Measurements from ENCODE around the gene KRTAP1-4. TPM values are rescaled to one million over a fixed set of nuclear protein-coding genes. Genes with fewer than 3 reads are reported as not detected.
A peak's percentile ranks its signal among the peaks of the same experiment; 100 is the strongest.
"Not testable (repeated sequence)": the region's sequence is repeated elsewhere in the genome, so short reads cannot be mapped to it uniquely, and the experiment has no call there.

The KRTAP1-4 gene
- polyA plus RNA-seq, 12 donors = not detected

GRCh38 chr17:41004397-41004796 is 25.6 kb downstream of the KRTAP1-4 start:
- DNase-seq = no peak

DNA sequence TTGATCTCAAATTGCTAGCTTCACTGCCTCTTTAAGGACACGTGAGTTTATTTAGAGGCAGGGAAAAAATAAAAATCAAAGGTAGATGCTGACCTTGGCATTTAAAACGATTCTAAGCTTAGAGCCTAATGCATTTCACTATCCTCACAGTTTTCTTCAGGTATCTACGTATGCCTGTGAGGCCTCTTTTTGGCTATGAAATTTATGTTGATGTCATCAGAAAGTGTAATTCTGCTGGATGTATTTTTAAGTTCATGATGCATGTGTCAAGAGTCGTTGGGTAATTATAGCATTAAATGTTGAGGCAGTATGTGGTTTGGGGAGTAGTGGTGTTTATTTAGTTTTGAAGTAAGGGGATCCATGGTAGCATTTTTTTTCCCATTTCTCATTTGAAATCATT is 26.1 kb downstream of the KRTAP1-4 start:
- no peak for DNase-seq

DNA sequence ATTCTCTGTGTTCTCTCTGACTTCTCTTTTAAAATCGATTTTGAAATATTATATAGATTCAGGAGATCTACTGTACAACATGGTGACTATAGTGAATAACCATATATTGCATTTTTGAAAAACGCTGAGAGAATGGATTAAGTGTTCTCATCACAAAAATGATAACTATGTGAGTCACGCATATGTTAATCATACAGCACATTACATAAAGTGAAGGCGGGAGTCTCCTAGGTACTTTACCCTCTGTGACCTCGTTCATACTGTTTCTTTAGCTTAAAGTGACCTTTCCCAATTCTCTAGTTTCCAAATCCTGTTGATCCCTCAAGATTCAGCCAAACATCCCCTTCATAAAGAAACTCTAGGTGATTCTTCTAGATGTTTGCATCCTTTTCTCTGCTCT is 27.2 kb downstream of the KRTAP1-4 start:
- no peak for DNase-seq

GRCh38 chr17:41001795-41002194 is 28.2 kb downstream of the KRTAP1-4 start:
- no peak for DNase-seq

GRCh38 chr17:40999563-40999962 is 30.4 kb downstream of the KRTAP1-4 start, which contains the start of gene KRTAP3-2:
TSS of gene KRTAP3-2 (minus strand) at chr17:40999906. CDS start at chr17:40999853, 53 bp downstream.
- DNase-seq = not testable (repeated sequence)

GRCh38 chr17:40997361-40997760 is 32.6 kb downstream of the KRTAP1-4 start:
- no peak for DNase-seq

GRCh38 chr17:40996829-40997228 is 33.2 kb downstream of the KRTAP1-4 start:
- no peak for DNase-seq

- DNase-seq = no peak
These were observed 34.9 kb downstream of the KRTAP1-4 start for GRCh38 chr17:40995116-40995515.

DNA sequence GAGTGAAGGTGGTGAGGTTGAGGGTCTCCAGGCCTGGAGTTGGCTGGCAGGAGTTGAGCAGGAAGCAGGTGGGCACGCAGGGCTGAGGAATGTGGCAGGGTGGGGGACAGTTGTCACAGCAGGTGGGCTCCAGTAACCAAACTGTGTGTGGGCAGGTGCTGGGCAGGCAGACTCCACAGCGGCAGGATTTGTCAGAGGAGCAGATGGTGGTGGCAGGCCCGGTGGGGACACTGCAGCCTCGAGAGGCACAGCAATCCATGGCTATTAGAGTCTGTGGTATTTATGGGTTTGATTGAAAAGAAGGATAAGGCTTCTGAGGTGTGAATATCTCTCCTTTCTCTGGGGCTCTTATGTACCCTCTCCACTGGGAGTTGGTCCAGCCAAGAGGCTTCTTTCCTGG is 36.2 kb downstream of the KRTAP1-4 start, which contains the start of gene KRTAP3-3:
Gene KRTAP3-3, minus strand, starts transcription at position 326 of the 400 bp plus-strand sequence. Its CDS starts 67 bp downstream, at position 259.
- DNase-seq = no peak

- DNase-seq = no peak
These were observed 36.9 kb downstream of the KRTAP1-4 start for GRCh38 chr17:40993084-40993483.

GRCh38 chr17:40992666-40993065 is 37.3 kb downstream of the KRTAP1-4 start:
- DNase-seq = no peak

GRCh38 chr17:40986920-40987319 is 43.1 kb downstream of the KRTAP1-4 start:
- no peak for DNase-seq

DNA sequence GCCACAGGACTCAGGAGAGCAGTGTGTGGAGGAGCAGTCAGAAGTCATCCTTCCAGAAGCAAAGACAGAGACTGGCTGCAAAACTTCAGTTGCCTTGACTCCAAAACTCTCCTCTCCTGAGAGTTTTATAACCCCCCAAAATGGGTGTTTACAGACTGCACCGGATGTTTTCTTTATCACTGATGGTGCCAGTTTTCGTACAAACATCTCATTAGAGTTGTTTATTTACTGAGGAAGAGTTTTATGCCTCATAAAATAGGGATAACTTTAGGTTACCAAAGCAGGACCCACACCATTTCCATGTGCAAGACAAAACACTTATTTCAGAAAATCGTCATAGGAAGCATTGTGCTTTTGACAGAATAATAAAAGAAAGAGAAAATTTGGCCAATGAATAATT is 45.8 kb downstream of the KRTAP1-4 start, which contains the start of gene KRT40:
Gene KRT40, minus strand, starts transcription at position 101 of the 400 bp plus-strand sequence. Its CDS starts 53 bp downstream, at position 48.
- no peak for DNase-seq

- no peak for DNase-seq
These were observed 48.9 kb downstream of the KRTAP1-4 start for GRCh38 chr17:40981115-40981514.

- DNase-seq = peak; percentile 80
These were observed 49.4 kb downstream of the KRTAP1-4 start for GRCh38 chr17:40980596-40980995.

DNA sequence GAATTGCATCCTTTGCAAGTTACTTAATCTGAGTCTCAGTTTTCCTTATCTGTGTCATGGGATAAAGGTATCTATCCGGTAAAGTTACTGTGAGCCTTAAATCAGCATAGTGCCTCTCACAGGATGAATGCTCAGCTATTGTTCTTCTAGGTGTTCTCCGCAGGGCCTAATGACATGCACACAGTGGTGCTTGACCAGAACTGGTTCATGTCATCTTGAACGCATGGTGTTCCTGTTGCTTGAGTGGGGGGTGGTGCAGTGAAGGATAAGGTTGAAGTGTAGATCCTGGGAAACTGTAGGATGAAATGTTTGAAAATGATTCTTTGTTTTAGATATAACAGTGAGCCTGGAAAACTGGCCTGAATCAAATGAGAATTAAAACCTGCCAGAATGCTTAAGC is 49.9 kb downstream of the KRTAP1-4 start:
- DNase-seq = no peak

Other genes starting within 250 kb of the KRTAP1-4 start
- not detected for gene KRT27, start 247.6 kb downstream of the KRTAP1-4 start, polyA plus RNA-seq (ENCODE audit: insufficient read length in 12 of 12)
- not detected for gene KRT28, start 230.2 kb downstream of the KRTAP1-4 start, polyA plus RNA-seq (ENCODE audit: insufficient read length in 12 of 12)
- 1,000 to 10,000 TPM in 1 of 12 donors, 100 to 1,000 TPM in 2, 10 to 100 TPM in 8, not detected in 1; 26.9 to 1,201 (median 45.0) TPM for gene KRT10, start 207.6 kb downstream of the KRTAP1-4 start, polyA plus RNA-seq (ENCODE audit: insufficient read length in 12 of 12)
- 1 to 10 TPM in 1 of 12 donors, under 1 TPM in 6, not detected in 5; 0.07 to 2.8 (median 0.31) TPM for gene KRT12, start 163.0 kb downstream of the KRTAP1-4 start, polyA plus RNA-seq (ENCODE audit: insufficient read length in 12 of 12)
- gene KRT20, start 145.0 kb downstream of the KRTAP1-4 start, polyA plus RNA-seq (ENCODE audit: insufficient read length in 12 of 12) = 1 to 10 TPM in 1 of 12 donors, under 1 TPM in 4, not detected in 7; 0.07 to 1.9 (median 0.22) TPM
- gene KRT23, start 92.5 kb downstream of the KRTAP1-4 start, polyA plus RNA-seq (ENCODE audit: insufficient read length in 12 of 12) = 10 to 100 TPM in 3 of 12 donors, under 1 TPM in 6, not detected in 3; 0.12 to 25.1 (median 0.44) TPM
- gene KRT39, start 63.2 kb downstream of the KRTAP1-4 start, polyA plus RNA-seq (ENCODE audit: insufficient read length in 12 of 12) = 10 to 100 TPM in 1 of 12 donors, 1 to 10 TPM in 9, not detected in 2; 2.3 to 12.3 (median 6.3) TPM
- 10 to 100 TPM in 5 of 12 donors, 1 to 10 TPM in 5, not detected in 2; 3.1 to 16.4 (median 11.0) TPM for gene KRT40, start 45.9 kb downstream of the KRTAP1-4 start, polyA plus RNA-seq (ENCODE audit: insufficient read length in 12 of 12)
- not detected for gene KRTAP3-3, start 36.0 kb downstream of the KRTAP1-4 start, polyA plus RNA-seq (ENCODE audit: insufficient read length in 12 of 12)
- gene KRTAP3-2, start 30.3 kb downstream of the KRTAP1-4 start, polyA plus RNA-seq (ENCODE audit: insufficient read length in 12 of 12) = 1 to 10 TPM in 4 of 12 donors, under 1 TPM in 5, not detected in 3; 0.22 to 1.4 (median 0.86) TPM
- not detected for gene KRTAP3-1, start 21.1 kb downstream of the KRTAP1-4 start, polyA plus RNA-seq (ENCODE audit: insufficient read length in 12 of 12)
- not detected for gene KRTAP1-5, start 3.0 kb downstream of the KRTAP1-4 start, polyA plus RNA-seq (ENCODE audit: insufficient read length in 12 of 12)
- not detected for gene KRTAP1-3, start 4.7 kb upstream of the KRTAP1-4 start, polyA plus RNA-seq (ENCODE audit: insufficient read length in 12 of 12)
- not detected for gene KRTAP1-1, start 11.3 kb upstream of the KRTAP1-4 start, polyA plus RNA-seq (ENCODE audit: insufficient read length in 12 of 12)
- not detected for gene KRTAP2-1, start 17.1 kb upstream of the KRTAP1-4 start, polyA plus RNA-seq (ENCODE audit: insufficient read length in 12 of 12)
- gene KRTAP2-2, start 25.0 kb upstream of the KRTAP1-4 start, polyA plus RNA-seq (ENCODE audit: insufficient read length in 12 of 12) = not detected
- gene KRTAP2-3, start 29.9 kb upstream of the KRTAP1-4 start, polyA plus RNA-seq (ENCODE audit: insufficient read length in 12 of 12) = under 1 TPM in 2 of 12 donors, not detected in 10; 0.49 to 0.57 TPM
- gene KRTAP2-4, start 35.7 kb upstream of the KRTAP1-4 start, polyA plus RNA-seq (ENCODE audit: insufficient read length in 12 of 12) = not detected
- not detected for gene KRTAP4-7, start 54.0 kb upstream of the KRTAP1-4 start, polyA plus RNA-seq (ENCODE audit: insufficient read length in 12 of 12)
- gene KRTAP4-8, start 67.9 kb upstream of the KRTAP1-4 start, polyA plus RNA-seq (ENCODE audit: insufficient read length in 12 of 12) = not detected
- not detected for gene KRTAP4-16, start 72.0 kb upstream of the KRTAP1-4 start, polyA plus RNA-seq (ENCODE audit: insufficient read length in 12 of 12)
- gene KRTAP4-9, start 75.2 kb upstream of the KRTAP1-4 start, polyA plus RNA-seq (ENCODE audit: insufficient read length in 12 of 12) = not detected
- gene KRTAP4-11, start 88.2 kb upstream of the KRTAP1-4 start, polyA plus RNA-seq (ENCODE audit: insufficient read length in 12 of 12) = not detected
- gene KRTAP4-12, start 94.0 kb upstream of the KRTAP1-4 start, polyA plus RNA-seq (ENCODE audit: insufficient read length in 12 of 12) = not detected
- not detected for gene KRTAP4-6, start 110.3 kb upstream of the KRTAP1-4 start, polyA plus RNA-seq (ENCODE audit: insufficient read length in 12 of 12)
- not detected for gene KRTAP4-5, start 119.6 kb upstream of the KRTAP1-4 start, polyA plus RNA-seq (ENCODE audit: insufficient read length in 12 of 12)
- not detected for gene KRTAP4-4, start 130.6 kb upstream of the KRTAP1-4 start, polyA plus RNA-seq (ENCODE audit: insufficient read length in 12 of 12)
- not detected for gene KRTAP4-3, start 138.0 kb upstream of the KRTAP1-4 start, polyA plus RNA-seq (ENCODE audit: insufficient read length in 12 of 12)
- not detected for gene KRTAP4-2, start 148.0 kb upstream of the KRTAP1-4 start, polyA plus RNA-seq (ENCODE audit: insufficient read length in 12 of 12)
- not detected for gene KRTAP4-1, start 154.7 kb upstream of the KRTAP1-4 start, polyA plus RNA-seq (ENCODE audit: insufficient read length in 12 of 12)
- gene KRTAP9-1, start 159.7 kb upstream of the KRTAP1-4 start, polyA plus RNA-seq (ENCODE audit: insufficient read length in 12 of 12) = not detected
- gene KRTAP9-2, start 196.5 kb upstream of the KRTAP1-4 start, polyA plus RNA-seq (ENCODE audit: insufficient read length in 12 of 12) = not detected
- not detected for gene KRTAP9-3, start 202.3 kb upstream of the KRTAP1-4 start, polyA plus RNA-seq (ENCODE audit: insufficient read length in 12 of 12)
- gene KRTAP9-8, start 207.8 kb upstream of the KRTAP1-4 start, polyA plus RNA-seq (ENCODE audit: insufficient read length in 12 of 12) = not detected
- gene KRTAP9-4, start 219.5 kb upstream of the KRTAP1-4 start, polyA plus RNA-seq (ENCODE audit: insufficient read length in 12 of 12) = not detected
- gene KRTAP9-9, start 225.2 kb upstream of the KRTAP1-4 start, polyA plus RNA-seq (ENCODE audit: insufficient read length in 12 of 12) = not detected
- gene KRTAP9-6, start 235.2 kb upstream of the KRTAP1-4 start, polyA plus RNA-seq (ENCODE audit: insufficient read length in 12 of 12) = under 1 TPM in 7 of 12 donors, not detected in 5; 0.11 to 0.65 (median 0.24) TPM
- not detected for gene KRTAP9-7, start 245.5 kb upstream of the KRTAP1-4 start, polyA plus RNA-seq (ENCODE audit: insufficient read length in 12 of 12)

Data from muscle of arm (tissue), 12 donors.